HEK293 (cell line): ENCODE measurements around the gene EPHB1.

ENCODE experiments used
- CTCF ChIA-PET: fragments of 350-600 bp; formaldehyde crosslinking; extraction: SDS; loops from one replicate; lab custom pipeline; 2021; ENCODE audit warnings: antibody characterized with exemption; lab: Yijun Ruan, JAX
- POLR2A ChIA-PET: fragments of 300-600 bp; formaldehyde crosslinking; extraction: SDS; loops from one replicate; lab custom pipeline; 2020; ENCODE audit warnings: antibody characterized with exemption, inconsistent platforms; lab: Yijun Ruan, JAX
- H3K27ac ChIP-seq: fragments of 200-500 bp; sonication (Bioruptor generic); 2 replicates; pipeline ENCODE4 v1.5.1; 2014; ENCODE audit warnings: low read depth, low read length, control low read depth, inconsistent platforms; ENCODE audit errors: extremely low read depth
- H3K36me3 ChIP-seq, 2 experiments: fragments of 200-500 bp in 1 of 2; sonication (Bioruptor generic) in 1 of 2; 1 replicate in 1 of 2; 2 replicates in 1 of 2; pipeline ENCODE4 v1.5.1; 2014 to 2017; ENCODE audit warnings: inconsistent platforms in 2 of 2, low read length in 2 of 2; ENCODE audit not compliant: control insufficient read depth in 2 of 2, insufficient read depth in 1 of 2
- H3K4me1 ChIP-seq: fragments of 200-500 bp; sonication (Bioruptor generic); 2 replicates; pipeline ENCODE4 v1.5.1; 2014; ENCODE audit warnings: mild to moderate bottlenecking, low read length, inconsistent platforms; ENCODE audit not compliant: control insufficient read depth, insufficient read depth
- H3K4me3 ChIP-seq: 2 replicates; pipeline ENCODE4 v1.5.1; 2011; ENCODE audit warnings: low read depth, mild to moderate bottlenecking, control low read depth, low read length, moderate library complexity
- H3K9me3 ChIP-seq: fragments of 200-500 bp; sonication (Bioruptor generic); 2 replicates; pipeline ENCODE4 v1.5.1; 2014; ENCODE audit warnings: low read depth, low read length, inconsistent platforms; ENCODE audit not compliant: control insufficient read depth, insufficient read depth
- GFI1B ChIP-seq: fragments of 450-650 bp; formaldehyde crosslinking; IDR thresholded peaks from 2 replicates; pipeline ENCODE4 v1.5.1; 2016; ENCODE audit warnings: missing biosample characterization, missing genetic modification characterization
- REPIN1 ChIP-seq: fragments of 450-650 bp; formaldehyde crosslinking; IDR thresholded peaks from 2 replicates; pipeline ENCODE4 v1.5.1; 2017; ENCODE audit warnings: missing biosample characterization, missing genetic modification characterization, low read depth
- SCRT2 ChIP-seq: fragments of 450-650 bp; formaldehyde crosslinking; IDR thresholded peaks from 2 replicates; pipeline ENCODE4 v1.5.1; 2016; ENCODE audit warnings: missing biosample characterization, missing genetic modification characterization
- ZBTB17 ChIP-seq: fragments of 450-650 bp; formaldehyde crosslinking; IDR thresholded peaks from 2 replicates; pipeline ENCODE4 v1.5.1; 2016; ENCODE audit warnings: missing biosample characterization, missing genetic modification characterization
- ZFP41 ChIP-seq: fragments of 450-650 bp; formaldehyde crosslinking; IDR thresholded peaks from 2 replicates; pipeline ENCODE4 v1.5.1; 2016; ENCODE audit warnings: missing biosample characterization, missing genetic modification characterization, borderline replicate concordance
- ZNF266 ChIP-seq: fragments of 450-650 bp; formaldehyde crosslinking; IDR thresholded peaks from 2 replicates; pipeline ENCODE4 v1.5.1; 2016; ENCODE audit warnings: missing biosample characterization, missing genetic modification characterization, low read depth
- ZNF501 ChIP-seq: fragments of 450-650 bp; formaldehyde crosslinking; IDR thresholded peaks from 2 replicates; pipeline ENCODE4 v1.5.1; 2016; ENCODE audit warnings: missing biosample characterization, missing genetic modification characterization
- ZNF521 ChIP-seq: fragments of 450-650 bp; formaldehyde crosslinking; IDR thresholded peaks from 2 replicates; pipeline ENCODE4 v1.5.1; 2017; ENCODE audit warnings: missing biosample characterization, mild to moderate bottlenecking, missing genetic modification characterization
- ZNF624 ChIP-seq: fragments of 450-650 bp; formaldehyde crosslinking; IDR thresholded peaks from 2 replicates; pipeline ENCODE4 v1.5.1; 2017; ENCODE audit warnings: missing biosample characterization, missing genetic modification characterization
- ZNF837 ChIP-seq: fragments of 450-650 bp; formaldehyde crosslinking; IDR thresholded peaks from 2 replicates; pipeline ENCODE4 v1.5.1; 2016; ENCODE audit warnings: missing biosample characterization, missing genetic modification characterization
- TF ChIP-seq, protein P1 (sequence below): fragments of 450-650 bp; formaldehyde crosslinking; IDR thresholded peaks from 2 replicates; pipeline ENCODE4 v1.5.1; 2016; ENCODE audit warnings: missing biosample characterization, missing genetic modification characterization
- TF ChIP-seq, protein P2 (sequence below): fragments of 450-650 bp; formaldehyde crosslinking; IDR thresholded peaks from 2 replicates; pipeline ENCODE4 v1.5.1; 2016; ENCODE audit warnings: missing biosample characterization, missing genetic modification characterization, borderline replicate concordance
- TF ChIP-seq, protein P3 (sequence below): IDR thresholded peaks from 2 replicates; pipeline ENCODE4 v1.6.1; 2011; ENCODE audit warnings: mild to moderate bottlenecking, low read depth, low read length, borderline replicate concordance
- TF ChIP-seq, protein P4 (sequence below): fragments of 450-650 bp; formaldehyde crosslinking; IDR thresholded peaks from 2 replicates; pipeline ENCODE4 v1.5.1; 2017; ENCODE audit warnings: missing biosample characterization, mild to moderate bottlenecking, missing genetic modification characterization, moderate library complexity
- TF ChIP-seq, protein P5 (sequence below): fragments of 450-650 bp; formaldehyde crosslinking; IDR thresholded peaks from 2 replicates; pipeline ENCODE4 v1.5.1; 2016; ENCODE audit warnings: missing biosample characterization, missing genetic modification characterization

Gene EPHB1

DNA sequence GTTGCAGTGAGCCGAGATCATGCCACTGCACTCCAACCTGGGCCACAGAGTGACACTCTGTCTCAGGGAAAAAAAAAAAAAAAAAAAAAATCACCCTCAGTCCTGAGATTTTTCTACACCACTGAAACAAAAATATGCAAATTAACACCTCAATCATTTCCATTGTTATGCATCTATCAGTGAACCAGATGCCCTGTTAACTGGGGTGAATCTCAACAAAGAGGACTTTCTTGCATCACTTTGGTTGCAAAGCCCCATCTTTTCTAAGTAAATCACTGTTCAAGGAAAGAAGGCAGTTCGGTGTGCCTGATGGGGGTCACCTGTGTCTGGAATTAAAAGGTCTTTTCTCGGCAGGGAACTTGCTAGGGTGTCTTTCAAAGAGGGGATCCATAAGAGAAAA lies 421.6 kb downstream of the EPHB1 start:
- POLR2A ChIA-PET, result no interaction called here
- TF ChIP-seq, protein P1, sequence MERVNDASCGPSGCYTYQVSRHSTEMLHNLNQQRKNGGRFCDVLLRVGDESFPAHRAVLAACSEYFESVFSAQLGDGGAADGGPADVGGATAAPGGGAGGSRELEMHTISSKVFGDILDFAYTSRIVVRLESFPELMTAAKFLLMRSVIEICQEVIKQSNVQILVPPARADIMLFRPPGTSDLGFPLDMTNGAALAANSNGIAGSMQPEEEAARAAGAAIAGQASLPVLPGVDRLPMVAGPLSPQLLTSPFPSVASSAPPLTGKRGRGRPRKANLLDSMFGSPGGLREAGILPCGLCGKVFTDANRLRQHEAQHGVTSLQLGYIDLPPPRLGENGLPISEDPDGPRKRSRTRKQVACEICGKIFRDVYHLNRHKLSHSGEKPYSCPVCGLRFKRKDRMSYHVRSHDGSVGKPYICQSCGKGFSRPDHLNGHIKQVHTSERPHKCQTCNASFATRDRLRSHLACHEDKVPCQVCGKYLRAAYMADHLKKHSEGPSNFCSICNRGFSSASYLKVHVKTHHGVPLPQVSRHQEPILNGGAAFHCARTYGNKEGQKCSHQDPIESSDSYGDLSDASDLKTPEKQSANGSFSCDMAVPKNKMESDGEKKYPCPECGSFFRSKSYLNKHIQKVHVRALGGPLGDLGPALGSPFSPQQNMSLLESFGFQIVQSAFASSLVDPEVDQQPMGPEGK (tag by site-specific recombination), result no peak
- TF ChIP-seq, protein P2, sequence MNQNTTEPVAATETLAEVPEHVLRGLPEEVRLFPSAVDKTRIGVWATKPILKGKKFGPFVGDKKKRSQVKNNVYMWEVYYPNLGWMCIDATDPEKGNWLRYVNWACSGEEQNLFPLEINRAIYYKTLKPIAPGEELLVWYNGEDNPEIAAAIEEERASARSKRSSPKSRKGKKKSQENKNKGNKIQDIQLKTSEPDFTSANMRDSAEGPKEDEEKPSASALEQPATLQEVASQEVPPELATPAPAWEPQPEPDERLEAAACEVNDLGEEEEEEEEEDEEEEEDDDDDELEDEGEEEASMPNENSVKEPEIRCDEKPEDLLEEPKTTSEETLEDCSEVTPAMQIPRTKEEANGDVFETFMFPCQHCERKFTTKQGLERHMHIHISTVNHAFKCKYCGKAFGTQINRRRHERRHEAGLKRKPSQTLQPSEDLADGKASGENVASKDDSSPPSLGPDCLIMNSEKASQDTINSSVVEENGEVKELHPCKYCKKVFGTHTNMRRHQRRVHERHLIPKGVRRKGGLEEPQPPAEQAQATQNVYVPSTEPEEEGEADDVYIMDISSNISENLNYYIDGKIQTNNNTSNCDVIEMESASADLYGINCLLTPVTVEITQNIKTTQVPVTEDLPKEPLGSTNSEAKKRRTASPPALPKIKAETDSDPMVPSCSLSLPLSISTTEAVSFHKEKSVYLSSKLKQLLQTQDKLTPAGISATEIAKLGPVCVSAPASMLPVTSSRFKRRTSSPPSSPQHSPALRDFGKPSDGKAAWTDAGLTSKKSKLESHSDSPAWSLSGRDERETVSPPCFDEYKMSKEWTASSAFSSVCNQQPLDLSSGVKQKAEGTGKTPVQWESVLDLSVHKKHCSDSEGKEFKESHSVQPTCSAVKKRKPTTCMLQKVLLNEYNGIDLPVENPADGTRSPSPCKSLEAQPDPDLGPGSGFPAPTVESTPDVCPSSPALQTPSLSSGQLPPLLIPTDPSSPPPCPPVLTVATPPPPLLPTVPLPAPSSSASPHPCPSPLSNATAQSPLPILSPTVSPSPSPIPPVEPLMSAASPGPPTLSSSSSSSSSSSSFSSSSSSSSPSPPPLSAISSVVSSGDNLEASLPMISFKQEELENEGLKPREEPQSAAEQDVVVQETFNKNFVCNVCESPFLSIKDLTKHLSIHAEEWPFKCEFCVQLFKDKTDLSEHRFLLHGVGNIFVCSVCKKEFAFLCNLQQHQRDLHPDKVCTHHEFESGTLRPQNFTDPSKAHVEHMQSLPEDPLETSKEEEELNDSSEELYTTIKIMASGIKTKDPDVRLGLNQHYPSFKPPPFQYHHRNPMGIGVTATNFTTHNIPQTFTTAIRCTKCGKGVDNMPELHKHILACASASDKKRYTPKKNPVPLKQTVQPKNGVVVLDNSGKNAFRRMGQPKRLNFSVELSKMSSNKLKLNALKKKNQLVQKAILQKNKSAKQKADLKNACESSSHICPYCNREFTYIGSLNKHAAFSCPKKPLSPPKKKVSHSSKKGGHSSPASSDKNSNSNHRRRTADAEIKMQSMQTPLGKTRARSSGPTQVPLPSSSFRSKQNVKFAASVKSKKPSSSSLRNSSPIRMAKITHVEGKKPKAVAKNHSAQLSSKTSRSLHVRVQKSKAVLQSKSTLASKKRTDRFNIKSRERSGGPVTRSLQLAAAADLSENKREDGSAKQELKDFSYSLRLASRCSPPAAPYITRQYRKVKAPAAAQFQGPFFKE (tag by site-specific recombination), result no peak
- no peak for TF ChIP-seq ZFP41
- TF ChIP-seq ZNF624 (tag by site-specific recombination), result no peak
- TF ChIP-seq GFI1B (tag by site-specific recombination), result no peak
- no peaks in the 10 kb centered on the region for H3K4me1 ChIP-seq
- H3K36me3 ChIP-seq, result no peaks in the 10 kb centered on the region
- H3K4me3 ChIP-seq, result no peak overlapping the region
- CTCF ChIA-PET, result no interaction called here
- H3K27ac ChIP-seq, result no peak overlapping the region
- H3K9me3 ChIP-seq, result no peaks in the 10 kb centered on the region

DNA sequence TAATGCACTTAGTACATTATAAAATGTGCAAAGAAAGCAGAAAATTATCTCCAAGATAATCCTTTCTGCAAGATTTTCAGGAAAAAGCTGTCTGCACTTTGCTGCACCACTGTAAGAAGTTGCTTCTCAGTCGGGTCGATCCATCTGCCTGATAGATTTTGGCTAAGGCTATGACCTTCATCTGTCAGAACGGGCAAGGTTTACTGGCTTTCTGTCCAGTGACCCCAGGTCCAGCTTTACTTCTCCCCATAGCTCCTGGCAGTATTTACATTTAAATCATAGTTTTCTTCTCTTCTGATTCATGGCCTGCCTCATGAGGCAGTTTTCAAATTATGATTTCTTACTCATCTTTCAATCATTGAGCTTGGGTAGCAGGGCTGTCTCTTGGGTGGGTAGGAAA lies 422.7 kb downstream of the EPHB1 start:
- ChIA-PET CTCF (no interaction called here), POLR2A (no interaction called here)
- TF ChIP-seq, protein P3, sequence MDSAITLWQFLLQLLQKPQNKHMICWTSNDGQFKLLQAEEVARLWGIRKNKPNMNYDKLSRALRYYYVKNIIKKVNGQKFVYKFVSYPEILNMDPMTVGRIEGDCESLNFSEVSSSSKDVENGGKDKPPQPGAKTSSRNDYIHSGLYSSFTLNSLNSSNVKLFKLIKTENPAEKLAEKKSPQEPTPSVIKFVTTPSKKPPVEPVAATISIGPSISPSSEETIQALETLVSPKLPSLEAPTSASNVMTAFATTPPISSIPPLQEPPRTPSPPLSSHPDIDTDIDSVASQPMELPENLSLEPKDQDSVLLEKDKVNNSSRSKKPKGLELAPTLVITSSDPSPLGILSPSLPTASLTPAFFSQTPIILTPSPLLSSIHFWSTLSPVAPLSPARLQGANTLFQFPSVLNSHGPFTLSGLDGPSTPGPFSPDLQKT, result no peak
- TF ChIP-seq, protein P4, sequence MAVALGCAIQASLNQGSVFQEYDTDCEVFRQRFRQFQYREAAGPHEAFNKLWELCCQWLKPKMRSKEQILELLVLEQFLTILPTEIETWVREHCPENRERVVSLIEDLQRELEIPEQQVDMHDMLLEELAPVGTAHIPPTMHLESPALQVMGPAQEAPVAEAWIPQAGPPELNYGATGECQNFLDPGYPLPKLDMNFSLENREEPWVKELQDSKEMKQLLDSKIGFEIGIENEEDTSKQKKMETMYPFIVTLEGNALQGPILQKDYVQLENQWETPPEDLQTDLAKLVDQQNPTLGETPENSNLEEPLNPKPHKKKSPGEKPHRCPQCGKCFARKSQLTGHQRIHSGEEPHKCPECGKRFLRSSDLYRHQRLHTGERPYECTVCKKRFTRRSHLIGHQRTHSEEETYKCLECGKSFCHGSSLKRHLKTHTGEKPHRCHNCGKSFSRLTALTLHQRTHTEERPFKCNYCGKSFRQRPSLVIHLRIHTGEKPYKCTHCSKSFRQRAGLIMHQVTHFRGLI (tag by site-specific recombination), result no peak
- no peak for TF ChIP-seq ZNF501 (tag by site-specific recombination)
- TF ChIP-seq ZBTB17 (tag by site-specific recombination), result no peak
- TF ChIP-seq ZNF837 (tag by site-specific recombination), result no peak
- TF ChIP-seq ZNF521, result no peak
- TF ChIP-seq, protein P5, sequence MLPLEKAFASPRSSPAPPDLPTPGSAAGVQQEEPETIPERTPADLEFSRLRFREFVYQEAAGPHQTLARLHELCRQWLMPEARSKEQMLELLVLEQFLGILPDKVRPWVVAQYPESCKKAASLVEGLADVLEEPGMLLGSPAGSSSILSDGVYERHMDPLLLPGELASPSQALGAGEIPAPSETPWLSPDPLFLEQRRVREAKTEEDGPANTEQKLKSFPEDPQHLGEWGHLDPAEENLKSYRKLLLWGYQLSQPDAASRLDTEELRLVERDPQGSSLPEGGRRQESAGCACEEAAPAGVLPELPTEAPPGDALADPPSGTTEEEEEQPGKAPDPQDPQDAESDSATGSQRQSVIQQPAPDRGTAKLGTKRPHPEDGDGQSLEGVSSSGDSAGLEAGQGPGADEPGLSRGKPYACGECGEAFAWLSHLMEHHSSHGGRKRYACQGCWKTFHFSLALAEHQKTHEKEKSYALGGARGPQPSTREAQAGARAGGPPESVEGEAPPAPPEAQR (tag by site-specific recombination), result no peak
- no peak for TF ChIP-seq REPIN1 (tag by site-specific recombination)
- TF ChIP-seq SCRT2 (tag by site-specific recombination), result no peak
- TF ChIP-seq ZNF266 (tag by site-specific recombination), result no peak
- no peaks in the 10 kb centered on the region for H3K9me3 ChIP-seq
- H3K4me3 ChIP-seq, result no peak overlapping the region
- no peaks in the 10 kb centered on the region for H3K4me1 ChIP-seq
- no peaks in the 10 kb centered on the region for H3K36me3 ChIP-seq
- no peak overlapping the region for H3K27ac ChIP-seq
